Kidney epithelial cell (primary cell): ENCODE results near the gene MYPN. TPM values are rescaled to one million over a fixed set of nuclear protein-coding genes. Genes with fewer than 3 reads are reported as not detected.

ENCODE experiments used
- DNase-seq: peaks from one replicate; pipeline ENCODE4 v3.0.0-alpha.2; 2010; ENCODE audit warnings: low read depth
- H3K27me3 ChIP-seq: 2 replicates; pipeline ENCODE4 v1.6.0; 2011; ENCODE audit warnings: low read length; ENCODE audit not compliant: control insufficient read depth, insufficient read depth
- H3K36me3 ChIP-seq: 2 replicates; pipeline ENCODE4 v1.5.1; 2011; ENCODE audit warnings: low read length; ENCODE audit not compliant: control insufficient read depth, insufficient read depth
- H3K4me3 ChIP-seq: 2 replicates; pipeline ENCODE4 v1.5.1; 2011; ENCODE audit warnings: low read depth, mild to moderate bottlenecking, control low read depth, low read length
- CTCF ChIP-seq: IDR thresholded peaks from 2 replicates; pipeline ENCODE4 v1.5.1; 2011; ENCODE audit warnings: mild to moderate bottlenecking, moderate library complexity, low read length, control low read depth, inconsistent platforms; ENCODE audit not compliant: insufficient read depth, poor library complexity, severe bottlenecking
- total RNA-seq: library from RNA; depleted of rRNA; stranded (reverse); fragments of >200 nt; gene quantifications from 2 replicates; pipeline ENCODE4 v1.2.3, GENCODE V29; 2015

The MYPN gene
- total RNA-seq, 1 donor from 2014 or later: 0.04 TPM

- no peaks in the 10 kb centered on the region for H3K36me3 ChIP-seq
- TF ChIP-seq CTCF: no peak
- H3K27me3 ChIP-seq: no peaks in the 10 kb centered on the region
- H3K4me3 ChIP-seq: no peak overlapping the region
- no peak for DNase-seq
These were observed 16.5 kb downstream of the MYPN start for GRCh38 chr10:68125772-68126171.

GRCh38 chr10:68128015-68128414 lies 18.7 kb downstream of the MYPN start:
- Histone ChIP-seq H3K4me3 (no peak overlapping the region), H3K36me3 (no peaks in the 10 kb centered on the region), H3K27me3 (no peaks in the 10 kb centered on the region)
- TF ChIP-seq CTCF: no peak
- no peak for DNase-seq

GRCh38 chr10:68132391-68132790 lies 23.1 kb downstream of the MYPN start:
- Histone ChIP-seq H3K4me3 (no peak overlapping the region), H3K27me3 (no peaks in the 10 kb centered on the region), H3K36me3 (no peaks in the 10 kb centered on the region)
- TF ChIP-seq CTCF: no peak
- DNase-seq: no peak

- TF ChIP-seq CTCF: no peak
- Histone ChIP-seq H3K27me3 (no peaks in the 10 kb centered on the region), H3K4me3 (no peak overlapping the region), H3K36me3 (no peaks in the 10 kb centered on the region)
- DNase-seq: no peak
These were observed 24.2 kb downstream of the MYPN start for GRCh38 chr10:68133523-68133922.

GRCh38 chr10:68135362-68135761 lies 26.1 kb downstream of the MYPN start:
- DNase-seq: no peak
- no peak for TF ChIP-seq CTCF
- no peaks in the 10 kb centered on the region for H3K36me3 ChIP-seq
- H3K4me3 ChIP-seq: no peak overlapping the region
- H3K27me3 ChIP-seq: no peaks in the 10 kb centered on the region

GRCh38 chr10:68135922-68136792 lies 26.9 kb downstream of the MYPN start:
- no peaks in the 10 kb centered on the region for H3K36me3 ChIP-seq
- TF ChIP-seq CTCF: no peak
- H3K27me3 ChIP-seq: no peaks in the 10 kb centered on the region
- no peak overlapping the region for H3K4me3 ChIP-seq
- DNase-seq: no peak
